ENCODE data around the gene GTF2A1L. TPM values are rescaled to one million over a fixed set of nuclear protein-coding genes. Genes with fewer than 3 reads are reported as not detected.

The GTF2A1L gene
- polyA plus RNA-seq, 1 donor from 2014 or later = 0.51 TPM

DNA sequence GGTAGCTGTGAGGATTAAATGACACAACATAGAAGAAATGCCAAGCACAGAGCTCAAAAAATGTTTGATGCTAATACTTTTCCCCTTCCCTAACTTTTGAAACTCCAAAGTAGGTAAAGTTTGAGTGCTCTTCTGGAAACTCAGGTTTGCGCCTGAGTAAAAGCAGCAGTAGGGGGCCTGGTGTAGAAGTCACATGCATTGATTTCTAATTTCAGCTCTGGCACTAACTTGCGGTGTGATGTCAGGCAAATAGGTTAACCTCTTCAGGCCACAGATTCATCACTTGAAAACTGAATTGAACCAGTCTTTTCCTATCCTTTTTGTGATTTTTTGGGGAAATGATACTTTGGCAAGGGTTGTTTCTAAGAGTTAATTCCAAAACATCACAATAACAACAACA, 110.6 kb downstream of the GTF2A1L start:
- H3K36me3 ChIP-seq (ENCODE audit: insufficient read depth, low read length) = no peaks in the 10 kb centered on the region
- no peaks in the 10 kb centered on the region for H3K9me3 ChIP-seq (ENCODE audit: low read length)
- no peaks in the 10 kb centered on the region for H3K79me2 ChIP-seq (replicated peaks; ENCODE audit: insufficient read depth, low read length)
- H3K27ac ChIP-seq (ENCODE audit: low read length) = peak overlapping the region; percentile 78
- no peaks in the 10 kb centered on the region for H3K9me2 ChIP-seq (ENCODE audit: insufficient read depth, low read length)
- H3K27me3 ChIP-seq (ENCODE audit: insufficient read depth, low read depth, low read length) = no peaks in the 10 kb centered on the region
- no peak for TF ChIP-seq TAF1 (IDR thresholded peaks at IDR 0.05; ENCODE audit: low read depth)
- TF ChIP-seq, protein P1, sequence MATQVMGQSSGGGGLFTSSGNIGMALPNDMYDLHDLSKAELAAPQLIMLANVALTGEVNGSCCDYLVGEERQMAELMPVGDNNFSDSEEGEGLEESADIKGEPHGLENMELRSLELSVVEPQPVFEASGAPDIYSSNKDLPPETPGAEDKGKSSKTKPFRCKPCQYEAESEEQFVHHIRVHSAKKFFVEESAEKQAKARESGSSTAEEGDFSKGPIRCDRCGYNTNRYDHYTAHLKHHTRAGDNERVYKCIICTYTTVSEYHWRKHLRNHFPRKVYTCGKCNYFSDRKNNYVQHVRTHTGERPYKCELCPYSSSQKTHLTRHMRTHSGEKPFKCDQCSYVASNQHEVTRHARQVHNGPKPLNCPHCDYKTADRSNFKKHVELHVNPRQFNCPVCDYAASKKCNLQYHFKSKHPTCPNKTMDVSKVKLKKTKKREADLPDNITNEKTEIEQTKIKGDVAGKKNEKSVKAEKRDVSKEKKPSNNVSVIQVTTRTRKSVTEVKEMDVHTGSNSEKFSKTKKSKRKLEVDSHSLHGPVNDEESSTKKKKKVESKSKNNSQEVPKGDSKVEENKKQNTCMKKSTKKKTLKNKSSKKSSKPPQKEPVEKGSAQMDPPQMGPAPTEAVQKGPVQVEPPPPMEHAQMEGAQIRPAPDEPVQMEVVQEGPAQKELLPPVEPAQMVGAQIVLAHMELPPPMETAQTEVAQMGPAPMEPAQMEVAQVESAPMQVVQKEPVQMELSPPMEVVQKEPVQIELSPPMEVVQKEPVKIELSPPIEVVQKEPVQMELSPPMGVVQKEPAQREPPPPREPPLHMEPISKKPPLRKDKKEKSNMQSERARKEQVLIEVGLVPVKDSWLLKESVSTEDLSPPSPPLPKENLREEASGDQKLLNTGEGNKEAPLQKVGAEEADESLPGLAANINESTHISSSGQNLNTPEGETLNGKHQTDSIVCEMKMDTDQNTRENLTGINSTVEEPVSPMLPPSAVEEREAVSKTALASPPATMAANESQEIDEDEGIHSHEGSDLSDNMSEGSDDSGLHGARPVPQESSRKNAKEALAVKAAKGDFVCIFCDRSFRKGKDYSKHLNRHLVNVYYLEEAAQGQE (IDR thresholded peaks at IDR 0.05; ENCODE audit: borderline replicate concordance) = no peak
- no peak for TF ChIP-seq POLR2AphosphoS5 (IDR thresholded peaks at IDR 0.05)
- TF ChIP-seq, protein P2, sequence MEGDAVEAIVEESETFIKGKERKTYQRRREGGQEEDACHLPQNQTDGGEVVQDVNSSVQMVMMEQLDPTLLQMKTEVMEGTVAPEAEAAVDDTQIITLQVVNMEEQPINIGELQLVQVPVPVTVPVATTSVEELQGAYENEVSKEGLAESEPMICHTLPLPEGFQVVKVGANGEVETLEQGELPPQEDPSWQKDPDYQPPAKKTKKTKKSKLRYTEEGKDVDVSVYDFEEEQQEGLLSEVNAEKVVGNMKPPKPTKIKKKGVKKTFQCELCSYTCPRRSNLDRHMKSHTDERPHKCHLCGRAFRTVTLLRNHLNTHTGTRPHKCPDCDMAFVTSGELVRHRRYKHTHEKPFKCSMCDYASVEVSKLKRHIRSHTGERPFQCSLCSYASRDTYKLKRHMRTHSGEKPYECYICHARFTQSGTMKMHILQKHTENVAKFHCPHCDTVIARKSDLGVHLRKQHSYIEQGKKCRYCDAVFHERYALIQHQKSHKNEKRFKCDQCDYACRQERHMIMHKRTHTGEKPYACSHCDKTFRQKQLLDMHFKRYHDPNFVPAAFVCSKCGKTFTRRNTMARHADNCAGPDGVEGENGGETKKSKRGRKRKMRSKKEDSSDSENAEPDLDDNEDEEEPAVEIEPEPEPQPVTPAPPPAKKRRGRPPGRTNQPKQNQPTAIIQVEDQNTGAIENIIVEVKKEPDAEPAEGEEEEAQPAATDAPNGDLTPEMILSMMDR (IDR thresholded peaks at IDR 0.05; ENCODE audit: poor library complexity, severe bottlenecking) = no peak
- TF ChIP-seq SMC3 (conservative IDR thresholded peaks at IDR 0.05; ENCODE audit: poor library complexity) = no peak
- no peak for TF ChIP-seq EZH2 (IDR thresholded peaks at IDR 0.05; ENCODE audit: borderline replicate concordance, insufficient read depth, low read length, poor library complexity, severe bottlenecking)
- no peak overlapping the region for H2AFZ ChIP-seq (ENCODE audit: low read depth, low read length)
- no peak overlapping the region for H3K9ac ChIP-seq (ENCODE audit: low read length)
- no peak overlapping the region for H3K4me2 ChIP-seq (ENCODE audit: low read length)
- H4K20me1 ChIP-seq (ENCODE audit: insufficient read depth) = no peaks in the 10 kb centered on the region
- H3F3A ChIP-seq (ENCODE audit: insufficient read depth, low read length, poor library complexity, severe bottlenecking) = peaks cover 7% of the 10 kb centered on the region
- H3K4me3 ChIP-seq (ENCODE audit: low read length) = peak overlapping the region; percentile 41

DNA sequence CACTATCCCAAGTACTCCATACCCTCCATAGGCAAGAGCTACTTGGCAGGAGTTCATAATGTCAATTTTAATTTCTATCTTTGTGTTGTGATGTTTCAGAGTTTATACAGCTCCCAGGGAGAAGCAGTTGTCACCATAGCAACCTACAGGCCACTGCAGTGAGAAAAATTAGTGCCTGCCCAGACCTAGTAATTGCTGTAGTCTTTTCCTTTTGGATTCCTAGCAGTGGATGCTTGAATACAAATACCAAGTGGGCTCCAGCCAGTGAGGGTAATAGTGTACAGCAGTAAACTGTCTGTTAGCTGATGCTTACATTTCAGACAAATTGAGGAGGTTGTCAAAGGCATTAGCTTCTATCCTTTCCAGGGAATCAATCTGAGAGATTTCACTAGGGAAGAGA, 111.2 kb downstream of the GTF2A1L start:
- H3K9me2 ChIP-seq (ENCODE audit: insufficient read depth, low read length) = no peaks in the 10 kb centered on the region
- H3K27ac ChIP-seq (ENCODE audit: low read length) = peak overlapping the region; percentile 78
- peak overlapping the region; percentile 28 for H3K9ac ChIP-seq (ENCODE audit: low read length)

More for the DNA sequence above, 111.2 kb downstream of the GTF2A1L start:
- H3K79me2 ChIP-seq (replicated peaks; ENCODE audit: insufficient read depth, low read length) = no peaks in the 10 kb centered on the region
- H2AFZ ChIP-seq (ENCODE audit: low read depth, low read length) = no peak overlapping the region
- no peaks in the 10 kb centered on the region for H3K9me3 ChIP-seq (ENCODE audit: low read length)
- no peaks in the 10 kb centered on the region for H4K20me1 ChIP-seq (ENCODE audit: insufficient read depth)
- peak overlapping the region; percentile 41 for H3K4me3 ChIP-seq (ENCODE audit: low read length)
- no peaks in the 10 kb centered on the region for H3K27me3 ChIP-seq (ENCODE audit: insufficient read depth, low read depth, low read length)
- H3K4me2 ChIP-seq (ENCODE audit: low read length) = peak overlapping the region; percentile 42
- H3F3A ChIP-seq (ENCODE audit: insufficient read depth, low read length, poor library complexity, severe bottlenecking) = peaks cover 9% of the 10 kb centered on the region
- H3K36me3 ChIP-seq (ENCODE audit: insufficient read depth, low read length) = no peaks in the 10 kb centered on the region
- TF ChIP-seq SMC3 (conservative IDR thresholded peaks at IDR 0.05; ENCODE audit: poor library complexity) (peak; percentile 34), TAF1 (IDR thresholded peaks at IDR 0.05; ENCODE audit: low read depth) (peak; percentile 30), RAD21 (conservative IDR thresholded peaks at IDR 0.05) (peak; percentile 35), POLR2AphosphoS5 (IDR thresholded peaks at IDR 0.05) (peak; percentile 84), MXI1 (conservative IDR thresholded peaks at IDR 0.05; ENCODE audit: poor library complexity, severe bottlenecking) (no peak), EZH2 (IDR thresholded peaks at IDR 0.05; ENCODE audit: borderline replicate concordance, insufficient read depth, low read length, poor library complexity, severe bottlenecking) (no peak), EP300 (conservative IDR thresholded peaks at IDR 0.05; ENCODE audit: poor library complexity, severe bottlenecking) (no peak)
- TF ChIP-seq, protein P2 (IDR thresholded peaks at IDR 0.05; ENCODE audit: poor library complexity, severe bottlenecking) = no peak
- TF ChIP-seq, protein P1 (IDR thresholded peaks at IDR 0.05; ENCODE audit: borderline replicate concordance) = peak; percentile 65
